D721Med (cell line): ENCODE results near the gene C5orf15.

Experiments
- DNase-seq: peaks from one replicate; pipeline ENCODE4 v3.0.0; 2011; ENCODE audit warnings: low spot score; ENCODE audit not compliant: insufficient read length
- FAIRE-seq: peaks from 2 replicates; lab custom pipeline; 2011; peaks lifted over from hg19 to GRCh38; lab: Jason Lieb, UNC
- CTCF ChIP-seq: IDR thresholded peaks from 2 replicates; pipeline ENCODE4 v1.5.1; 2012; ENCODE audit warnings: mild to moderate bottlenecking, control low read depth; ENCODE audit not compliant: insufficient read depth; ENCODE audit errors: missing control alignments

C5orf15 gene

DNA sequence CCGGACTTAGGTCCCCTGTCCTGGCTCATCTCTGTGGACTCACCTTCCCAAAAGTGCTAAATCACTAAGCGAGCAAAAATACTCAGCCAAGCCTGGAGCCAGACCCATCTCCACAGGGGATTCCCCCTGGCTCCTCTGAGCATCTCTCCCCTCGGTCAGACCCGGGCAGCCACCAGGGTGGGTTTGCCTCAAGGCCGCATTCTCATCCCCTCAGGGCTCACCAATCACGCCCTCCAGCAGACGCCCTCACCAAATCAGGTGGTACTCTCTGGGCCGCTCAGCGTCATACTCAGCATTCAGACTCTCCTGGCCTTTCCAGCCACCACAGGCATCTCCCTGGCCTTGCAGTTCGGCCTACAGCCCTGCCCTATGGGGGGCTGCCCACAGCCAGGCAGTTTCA lies 49.7 kb downstream of the C5orf15 start:
- DNase-seq: no peak
- TF ChIP-seq CTCF: no peak
- no peak for FAIRE-seq

- DNase-seq: no peak
- TF ChIP-seq CTCF: no peak
- no peak for FAIRE-seq
These were observed 50.1 kb downstream of the C5orf15 start for GRCh38 chr5:133918316-133918715.

- FAIRE-seq: no peak
- no peak for DNase-seq
- TF ChIP-seq CTCF: no peak
These were observed 50.6 kb downstream of the C5orf15 start for GRCh38 chr5:133917785-133918184.

DNA sequence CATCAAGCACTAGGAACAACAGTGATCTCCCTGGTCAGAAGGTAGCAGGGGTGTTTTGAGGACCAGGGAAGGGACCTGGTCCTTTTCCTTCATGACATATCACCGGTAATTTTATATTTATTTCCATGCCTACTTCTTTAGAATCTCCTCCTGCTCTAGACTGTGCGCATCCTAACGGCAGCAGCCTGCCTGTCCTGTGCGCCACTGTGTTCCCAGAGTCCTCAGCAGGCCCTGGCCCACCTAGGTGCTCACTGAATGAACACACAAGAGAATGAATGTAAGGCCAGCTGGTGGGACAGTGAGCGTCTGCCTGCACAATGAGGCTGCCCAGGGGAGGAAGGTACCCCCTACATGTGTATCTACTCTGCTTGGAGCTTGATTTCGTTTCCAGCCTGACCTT lies 51.5 kb downstream of the C5orf15 start:
- DNase-seq: no peak
- TF ChIP-seq CTCF: no peak
- no peak for FAIRE-seq

DNA sequence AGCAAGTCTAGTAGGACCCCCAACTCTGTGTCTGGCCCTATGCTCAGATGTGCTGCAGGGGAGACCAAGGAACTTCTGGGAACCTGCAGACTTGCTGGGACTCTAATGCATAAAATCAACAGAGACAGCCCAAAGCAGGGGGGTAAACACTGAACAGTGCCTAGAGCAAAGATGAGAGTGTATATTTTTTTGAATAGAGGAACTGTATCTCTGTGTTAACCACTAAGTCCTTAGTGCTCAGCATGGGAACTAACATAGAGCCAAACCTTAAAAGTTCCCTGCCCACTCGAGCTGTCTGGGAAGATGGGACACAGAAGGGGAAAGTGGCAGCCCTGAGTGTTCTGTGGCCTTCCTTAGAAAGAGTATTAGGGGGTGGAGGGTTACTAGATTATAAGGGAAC lies 51.9 kb downstream of the C5orf15 start:
- no peak for FAIRE-seq
- no peak for DNase-seq
- no peak for TF ChIP-seq CTCF

GRCh38 chr5:133914434-133914833 lies 54.0 kb downstream of the C5orf15 start:
- no peak for TF ChIP-seq CTCF
- DNase-seq: no peak
- FAIRE-seq: no peak

DNA sequence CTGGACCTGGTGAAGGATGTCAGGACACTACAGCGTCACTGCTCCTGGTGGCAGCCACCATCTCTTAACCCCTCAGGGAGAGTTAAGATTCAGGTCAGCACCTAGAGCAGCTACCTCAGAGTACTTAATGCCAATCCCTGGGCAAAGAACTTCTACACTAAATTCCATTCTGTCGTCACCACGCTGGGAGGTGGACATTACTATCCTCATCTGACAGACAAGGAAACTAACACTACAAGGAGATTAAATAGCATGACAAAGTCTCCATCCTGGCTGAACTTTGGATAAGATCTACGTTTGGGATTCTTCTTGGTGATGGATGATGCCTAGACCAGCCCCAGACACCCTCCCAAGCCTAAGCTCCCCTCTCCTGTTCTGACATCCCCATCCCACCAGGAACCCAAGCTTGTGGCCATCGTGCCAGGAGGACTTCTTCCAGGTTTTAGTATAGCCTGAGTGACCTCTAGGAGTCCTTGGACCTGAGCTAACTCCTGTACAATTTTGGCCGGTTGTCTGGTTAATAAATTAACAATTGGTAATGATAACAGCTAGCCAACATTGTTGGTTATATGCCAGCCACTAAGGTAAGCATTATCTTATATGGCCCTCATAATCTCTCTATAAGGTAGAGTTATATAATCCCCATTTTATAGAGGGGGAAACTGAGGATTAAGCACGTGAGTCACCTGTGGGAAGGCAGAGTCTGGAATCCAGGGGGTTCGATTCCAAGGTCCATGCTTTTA lies 54.8 kb downstream of the C5orf15 start:
- no peak for TF ChIP-seq CTCF
- DNase-seq: no peak
- no peak for FAIRE-seq
